A549 (cell line): ENCODE results near the gene PLCB1.

Source experiments
- BHLHE40 ChIP-seq: IDR thresholded peaks from 2 replicates; pipeline ENCODE4 v1.6.1; 2012; ENCODE audit warnings: low read depth, low read length, inconsistent platforms
- HOXA7 ChIP-seq: fragments of 250-450 bp; sonication (Bioruptor Pico); IDR thresholded peaks from 2 replicates; pipeline ENCODE4 v1.5.0; 2020; ENCODE audit warnings: mild to moderate bottlenecking, moderate library complexity
- POLR2A ChIP-seq: IDR thresholded peaks from 2 replicates; pipeline ENCODE4 v1.6.1; 2012; ENCODE audit warnings: mild to moderate bottlenecking, low read length
- RAD21 ChIP-seq, 2 experiments: fragments of >200 bp in 1 of 2; sonication (Bioruptor Twin) in 1 of 2; formaldehyde crosslinking in 1 of 2; IDR thresholded peaks in 1 of 2; conservative IDR thresholded peaks in 1 of 2; 2 replicates in 1 of 2; 3 replicates in 1 of 2; pipeline ENCODE4 v1.6.1; 2012 to 2018; ENCODE audit warnings: inconsistent platforms in 1 of 2
- TF ChIP-seq, protein P1 (sequence below): fragments of 200-600 bp; sonication (generic); IDR thresholded peaks from 2 replicates; pipeline ENCODE4 v1.6.1; 2016; ENCODE audit warnings: antibody characterized with exemption, mild to moderate bottlenecking, moderate library complexity
- TF ChIP-seq, protein P2 (sequence below): IDR thresholded peaks from 2 replicates; pipeline ENCODE4 v1.6.1; 2012

DNA sequence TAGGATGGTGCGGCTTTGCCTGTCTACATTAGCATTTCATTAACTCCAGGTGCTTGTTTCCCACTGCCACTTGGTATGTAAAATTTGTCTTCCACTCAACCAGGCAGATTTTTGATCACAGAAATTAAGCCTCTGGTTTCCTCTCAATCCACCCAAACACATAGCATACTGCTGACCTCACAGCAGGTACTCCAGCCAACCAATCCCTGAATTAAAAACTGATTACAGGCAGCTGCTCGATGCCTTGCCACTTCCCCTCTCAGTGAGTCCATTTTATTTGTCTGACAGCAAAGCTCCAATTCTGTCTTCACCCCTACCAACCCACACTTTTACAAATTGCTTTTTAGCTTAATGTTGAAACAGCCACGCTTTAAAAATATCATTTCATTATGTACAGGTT lies 95.2 kb downstream of the PLCB1 start:
- TF ChIP-seq, protein P1, sequence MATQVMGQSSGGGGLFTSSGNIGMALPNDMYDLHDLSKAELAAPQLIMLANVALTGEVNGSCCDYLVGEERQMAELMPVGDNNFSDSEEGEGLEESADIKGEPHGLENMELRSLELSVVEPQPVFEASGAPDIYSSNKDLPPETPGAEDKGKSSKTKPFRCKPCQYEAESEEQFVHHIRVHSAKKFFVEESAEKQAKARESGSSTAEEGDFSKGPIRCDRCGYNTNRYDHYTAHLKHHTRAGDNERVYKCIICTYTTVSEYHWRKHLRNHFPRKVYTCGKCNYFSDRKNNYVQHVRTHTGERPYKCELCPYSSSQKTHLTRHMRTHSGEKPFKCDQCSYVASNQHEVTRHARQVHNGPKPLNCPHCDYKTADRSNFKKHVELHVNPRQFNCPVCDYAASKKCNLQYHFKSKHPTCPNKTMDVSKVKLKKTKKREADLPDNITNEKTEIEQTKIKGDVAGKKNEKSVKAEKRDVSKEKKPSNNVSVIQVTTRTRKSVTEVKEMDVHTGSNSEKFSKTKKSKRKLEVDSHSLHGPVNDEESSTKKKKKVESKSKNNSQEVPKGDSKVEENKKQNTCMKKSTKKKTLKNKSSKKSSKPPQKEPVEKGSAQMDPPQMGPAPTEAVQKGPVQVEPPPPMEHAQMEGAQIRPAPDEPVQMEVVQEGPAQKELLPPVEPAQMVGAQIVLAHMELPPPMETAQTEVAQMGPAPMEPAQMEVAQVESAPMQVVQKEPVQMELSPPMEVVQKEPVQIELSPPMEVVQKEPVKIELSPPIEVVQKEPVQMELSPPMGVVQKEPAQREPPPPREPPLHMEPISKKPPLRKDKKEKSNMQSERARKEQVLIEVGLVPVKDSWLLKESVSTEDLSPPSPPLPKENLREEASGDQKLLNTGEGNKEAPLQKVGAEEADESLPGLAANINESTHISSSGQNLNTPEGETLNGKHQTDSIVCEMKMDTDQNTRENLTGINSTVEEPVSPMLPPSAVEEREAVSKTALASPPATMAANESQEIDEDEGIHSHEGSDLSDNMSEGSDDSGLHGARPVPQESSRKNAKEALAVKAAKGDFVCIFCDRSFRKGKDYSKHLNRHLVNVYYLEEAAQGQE = no peak
- TF ChIP-seq, protein P2, sequence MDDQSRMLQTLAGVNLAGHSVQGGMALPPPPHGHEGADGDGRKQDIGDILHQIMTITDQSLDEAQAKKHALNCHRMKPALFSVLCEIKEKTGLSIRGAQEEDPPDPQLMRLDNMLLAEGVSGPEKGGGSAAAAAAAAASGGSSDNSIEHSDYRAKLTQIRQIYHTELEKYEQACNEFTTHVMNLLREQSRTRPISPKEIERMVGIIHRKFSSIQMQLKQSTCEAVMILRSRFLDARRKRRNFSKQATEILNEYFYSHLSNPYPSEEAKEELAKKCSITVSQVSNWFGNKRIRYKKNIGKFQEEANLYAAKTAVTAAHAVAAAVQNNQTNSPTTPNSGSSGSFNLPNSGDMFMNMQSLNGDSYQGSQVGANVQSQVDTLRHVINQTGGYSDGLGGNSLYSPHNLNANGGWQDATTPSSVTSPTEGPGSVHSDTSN = no peak
- TF ChIP-seq RAD21 (conservative IDR thresholded peaks at IDR 0.05 in 1 of 2, IDR thresholded peaks at IDR 0.05 in 1 of 2) (no peak), HOXA7 (CRISPR knock-in tag) (no peak), BHLHE40 (no peak), POLR2A (no peak)
